ENCODE results near the gene GPR33. TPM values are rescaled to one million over a fixed set of nuclear protein-coding genes. Genes with fewer than 3 reads are reported as not detected.

GPR33 gene
- total and polyA plus RNA-seq, 10 of the 15 experiments (the other 5 are each of a cell fraction or from before 2014, with no cell fraction given), result not detected

DNA sequence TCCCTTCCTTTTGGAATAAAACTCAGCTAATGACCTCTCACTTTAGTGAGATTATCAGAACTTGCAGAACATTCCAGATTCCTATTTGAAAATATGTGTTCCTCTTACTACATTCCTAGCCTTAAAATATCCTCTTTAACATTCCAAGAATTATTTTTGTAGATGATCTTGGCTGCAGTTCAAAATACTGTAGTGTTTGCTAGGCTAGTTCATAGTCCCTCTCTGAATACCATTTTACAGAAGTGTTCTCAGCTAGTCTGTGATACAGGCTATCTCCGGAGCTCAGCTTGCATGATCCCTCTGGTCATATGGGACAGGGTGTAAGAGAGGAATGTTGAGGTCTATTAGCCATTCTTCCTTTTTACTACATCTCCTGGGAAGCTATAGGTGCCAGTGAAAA is 17.6 kb upstream of the GPR33 start (continued):
- TF ChIP-seq CEBPZ (IDR thresholded peaks at IDR 0.05; ENCODE audit: low read depth, low read length) (no peak), FOS (IDR thresholded peaks at IDR 0.05; ENCODE audit: borderline replicate concordance, extremely low read depth, insufficient read length) (no peak), RCOR1 (conservative IDR thresholded peaks at IDR 0.05; ENCODE audit: low read depth, low read length) (no peak), TCF12 (IDR thresholded peaks at IDR 0.05; ENCODE audit: low read depth, low read length) (no peak), PBX3 (IDR thresholded peaks at IDR 0.05; ENCODE audit: insufficient replicate concordance, low read depth, low read length) (no peak), NFIC (IDR thresholded peaks at IDR 0.05; ENCODE audit: low read depth, low read length) (no peak), SUPT20H (IDR thresholded peaks at IDR 0.05; ENCODE audit: borderline replicate concordance, control insufficient read depth, low read depth, low read length) (no peak), PAX5 (IDR thresholded peaks at IDR 0.05; ENCODE audit: borderline replicate concordance, low read depth, low read length) (no peak), IKZF2 (IDR thresholded peaks at IDR 0.05) (no peak), IKZF1 (conservative IDR thresholded peaks at IDR 0.05) (no peak)
- TF ChIP-seq, protein P1, sequence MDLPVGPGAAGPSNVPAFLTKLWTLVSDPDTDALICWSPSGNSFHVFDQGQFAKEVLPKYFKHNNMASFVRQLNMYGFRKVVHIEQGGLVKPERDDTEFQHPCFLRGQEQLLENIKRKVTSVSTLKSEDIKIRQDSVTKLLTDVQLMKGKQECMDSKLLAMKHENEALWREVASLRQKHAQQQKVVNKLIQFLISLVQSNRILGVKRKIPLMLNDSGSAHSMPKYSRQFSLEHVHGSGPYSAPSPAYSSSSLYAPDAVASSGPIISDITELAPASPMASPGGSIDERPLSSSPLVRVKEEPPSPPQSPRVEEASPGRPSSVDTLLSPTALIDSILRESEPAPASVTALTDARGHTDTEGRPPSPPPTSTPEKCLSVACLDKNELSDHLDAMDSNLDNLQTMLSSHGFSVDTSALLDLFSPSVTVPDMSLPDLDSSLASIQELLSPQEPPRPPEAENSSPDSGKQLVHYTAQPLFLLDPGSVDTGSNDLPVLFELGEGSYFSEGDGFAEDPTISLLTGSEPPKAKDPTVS (IDR thresholded peaks at IDR 0.05; ENCODE audit: low read depth, low read length), result no peak
- TF ChIP-seq, protein P2, sequence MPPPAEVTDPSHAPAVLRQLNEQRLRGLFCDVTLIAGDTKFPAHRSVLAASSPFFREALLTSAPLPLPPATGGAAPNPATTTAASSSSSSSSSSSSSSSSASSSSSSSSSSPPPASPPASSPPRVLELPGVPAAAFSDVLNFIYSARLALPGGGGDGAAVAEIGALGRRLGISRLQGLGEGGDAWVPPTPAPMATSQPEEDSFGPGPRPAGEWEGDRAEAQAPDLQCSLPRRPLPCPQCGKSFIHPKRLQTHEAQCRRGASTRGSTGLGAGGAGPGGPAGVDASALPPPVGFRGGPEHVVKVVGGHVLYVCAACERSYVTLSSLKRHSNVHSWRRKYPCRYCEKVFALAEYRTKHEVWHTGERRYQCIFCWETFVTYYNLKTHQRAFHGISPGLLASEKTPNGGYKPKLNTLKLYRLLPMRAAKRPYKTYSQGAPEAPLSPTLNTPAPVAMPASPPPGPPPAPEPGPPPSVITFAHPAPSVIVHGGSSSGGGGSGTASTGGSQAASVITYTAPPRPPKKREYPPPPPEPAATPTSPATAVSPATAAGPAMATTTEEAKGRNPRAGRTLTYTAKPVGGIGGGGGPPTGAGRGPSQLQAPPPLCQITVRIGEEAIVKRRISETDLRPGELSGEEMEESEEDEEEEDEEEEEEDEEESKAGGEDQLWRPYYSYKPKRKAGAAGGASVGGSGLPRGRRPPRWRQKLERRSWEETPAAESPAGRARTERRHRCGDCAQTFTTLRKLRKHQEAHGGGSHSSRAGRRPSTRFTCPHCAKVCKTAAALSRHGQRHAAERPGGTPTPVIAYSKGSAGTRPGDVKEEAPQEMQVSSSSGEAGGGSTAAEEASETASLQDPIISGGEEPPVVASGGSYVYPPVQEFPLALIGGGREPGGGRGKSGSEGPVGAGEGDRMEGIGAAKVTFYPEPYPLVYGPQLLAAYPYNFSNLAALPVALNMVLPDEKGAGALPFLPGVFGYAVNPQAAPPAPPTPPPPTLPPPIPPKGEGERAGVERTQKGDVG (CRISPR knock-in tag; IDR thresholded peaks at IDR 0.05), result no peak

Measured in GM12878 (cell line).